IPS-20b (cell line): ENCODE measurements around the gene CKS1B.

Experiments
- H3K27ac ChIP-seq: one replicate; pipeline ENCODE4 v1.5.1; 2013; ENCODE audit warnings: low read length
- H3K27me3 ChIP-seq: 2 replicates; pipeline ENCODE4 v1.6.1; 2013; ENCODE audit warnings: mild to moderate bottlenecking, low read length, inconsistent platforms; ENCODE audit not compliant: insufficient read depth
- H3K36me3 ChIP-seq: 2 replicates; pipeline ENCODE4 v1.6.1; 2013; ENCODE audit warnings: low read depth, mild to moderate bottlenecking, inconsistent platforms, low read length, moderate library complexity; ENCODE audit not compliant: insufficient read depth
- H3K4me1 ChIP-seq: 2 replicates; pipeline ENCODE4 v1.6.1; 2013; ENCODE audit warnings: mild to moderate bottlenecking, control low read depth, inconsistent platforms, low read length, moderate library complexity; ENCODE audit not compliant: insufficient read depth
- H3K4me3 ChIP-seq: 2 replicates; pipeline ENCODE4 v1.5.1; 2013; ENCODE audit warnings: mild to moderate bottlenecking, low read length, inconsistent platforms
- H3K9ac ChIP-seq: 2 replicates; pipeline ENCODE4 v1.6.1; 2013; ENCODE audit warnings: low read depth, mild to moderate bottlenecking, inconsistent platforms, low read length, moderate library complexity
- H3K9me3 ChIP-seq: 2 replicates; pipeline ENCODE4 v1.6.1; 2013; ENCODE audit warnings: mild to moderate bottlenecking, low read depth, low read length, inconsistent platforms; ENCODE audit not compliant: insufficient read depth

Gene CKS1B

GRCh38 chr1:154959426-154959780 lies 15.1 kb upstream of the CKS1B start:
- Histone ChIP-seq H3K4me1 (peaks cover 18% of the 10 kb centered on the region), H3K9me3 (no peaks in the 10 kb centered on the region), H3K4me3 (no peak overlapping the region), H3K27ac (no peak overlapping the region), H3K36me3 (peaks cover 33% of the 10 kb centered on the region), H3K27me3 (no peaks in the 10 kb centered on the region), H3K9ac (no peak overlapping the region)

- H3K27ac ChIP-seq, result peak overlapping the region; percentile 39
- peaks cover 45% of the 10 kb centered on the region for H3K36me3 ChIP-seq
- peak overlapping the region; percentile 96 for H3K4me3 ChIP-seq
- H3K4me1 ChIP-seq, result peaks cover 11% of the 10 kb centered on the region; the same call in 1 of the 2 replicates
- no peaks in the 10 kb centered on the region for H3K27me3 ChIP-seq
- peak overlapping the region; percentile 71; the same call in 1 of the 2 replicates for H3K9ac ChIP-seq
- no peaks in the 10 kb centered on the region for H3K9me3 ChIP-seq
Observed at GRCh38 chr1:154960446-154961136, 13.9 kb upstream of the CKS1B start.

GRCh38 chr1:154961207-154962155 lies 13.0 kb upstream of the CKS1B start, which contains the start of gene PYGO2:
TSS of gene PYGO2 (minus strand) at chr1:154961782. CDS start at chr1:154961576, 206 bp downstream.
- Histone ChIP-seq H3K9ac (peak within 1 kb of the TSS; percentile 71), H3K4me3 (peak within 1 kb of the TSS; percentile 96), H3K9me3 (no peaks in the 10 kb centered on the region), H3K27ac (peak within 1 kb of the TSS; percentile 39), H3K36me3 (peaks cover 54% of the 10 kb centered on the region), H3K27me3 (no peaks in the 10 kb centered on the region), H3K4me1 (peaks cover 11% of the 10 kb centered on the region; the same call in 1 of the 2 replicates)

- Histone ChIP-seq H3K36me3 (peaks cover 61% of the 10 kb centered on the region), H3K4me1 (peaks cover 4% of the 10 kb centered on the region; the same call in 1 of the 2 replicates), H3K27ac (no peak overlapping the region), H3K4me3 (peak overlapping the region; percentile 96), H3K9ac (peak overlapping the region; percentile 71), H3K27me3 (no peaks in the 10 kb centered on the region), H3K9me3 (no peaks in the 10 kb centered on the region)
Observed at GRCh38 chr1:154962156-154962749, 12.2 kb upstream of the CKS1B start.

- Histone ChIP-seq H3K9ac (peak overlapping the region; percentile 71; the same call in 1 of the 2 replicates), H3K27ac (no peak overlapping the region), H3K27me3 (no peaks in the 10 kb centered on the region), H3K4me3 (peak overlapping the region; percentile 96), H3K36me3 (peaks cover 67% of the 10 kb centered on the region), H3K9me3 (no peaks in the 10 kb centered on the region), H3K4me1 (no peaks in the 10 kb centered on the region)
Observed at GRCh38 chr1:154962795-154963330, 11.6 kb upstream of the CKS1B start.

- H3K27ac ChIP-seq, result no peak overlapping the region
- no peak overlapping the region for H3K9ac ChIP-seq
- no peaks in the 10 kb centered on the region for H3K9me3 ChIP-seq
- H3K36me3 ChIP-seq, result peaks cover 69% of the 10 kb centered on the region
- no peak overlapping the region; the same call in 1 of the 2 replicates for H3K4me3 ChIP-seq
- H3K4me1 ChIP-seq, result no peaks in the 10 kb centered on the region
- H3K27me3 ChIP-seq, result no peaks in the 10 kb centered on the region
Observed at GRCh38 chr1:154963643-154964042, 10.8 kb upstream of the CKS1B start.

GRCh38 chr1:154964359-154964758 lies 10.1 kb upstream of the CKS1B start:
- no peak overlapping the region for H3K9ac ChIP-seq
- no peak overlapping the region for H3K4me3 ChIP-seq
- peaks cover 5% of the 10 kb centered on the region; the same call in 1 of the 2 replicates for H3K4me1 ChIP-seq
- H3K36me3 ChIP-seq, result peaks cover 62% of the 10 kb centered on the region
- no peaks in the 10 kb centered on the region for H3K9me3 ChIP-seq
- H3K27me3 ChIP-seq, result no peaks in the 10 kb centered on the region
- no peak overlapping the region for H3K27ac ChIP-seq

GRCh38 chr1:154966111-154966510 lies 8.4 kb upstream of the CKS1B start:
- Histone ChIP-seq H3K9ac (no peak overlapping the region), H3K9me3 (no peaks in the 10 kb centered on the region), H3K4me1 (peaks cover 6% of the 10 kb centered on the region; the same call in 1 of the 2 replicates), H3K27ac (no peak overlapping the region), H3K27me3 (no peaks in the 10 kb centered on the region), H3K36me3 (peaks cover 59% of the 10 kb centered on the region), H3K4me3 (no peak overlapping the region)

GRCh38 chr1:154967331-154967950 lies 7.0 kb upstream of the CKS1B start:
- H3K27ac ChIP-seq, result no peak overlapping the region
- H3K9me3 ChIP-seq, result no peaks in the 10 kb centered on the region
- H3K27me3 ChIP-seq, result no peaks in the 10 kb centered on the region
- H3K4me1 ChIP-seq, result peaks cover 17% of the 10 kb centered on the region
- H3K36me3 ChIP-seq, result peaks cover 59% of the 10 kb centered on the region
- no peak overlapping the region for H3K9ac ChIP-seq
- H3K4me3 ChIP-seq, result no peak overlapping the region

GRCh38 chr1:154968731-154969130 lies 5.8 kb upstream of the CKS1B start:
- Histone ChIP-seq H3K9me3 (no peaks in the 10 kb centered on the region), H3K4me3 (peak overlapping the region; percentile 93), H3K36me3 (peaks cover 49% of the 10 kb centered on the region), H3K4me1 (peaks cover 20% of the 10 kb centered on the region), H3K27ac (peak overlapping the region; percentile 51), H3K9ac (peak overlapping the region; percentile 93; the same call in 1 of the 2 replicates), H3K27me3 (no peaks in the 10 kb centered on the region)

GRCh38 chr1:154969246-154969645 lies 5.2 kb upstream of the CKS1B start:
- H3K36me3 ChIP-seq, result peaks cover 44% of the 10 kb centered on the region
- H3K9ac ChIP-seq, result peak overlapping the region; percentile 93; the same call in 1 of the 2 replicates
- H3K27ac ChIP-seq, result peak overlapping the region; percentile 51
- H3K4me3 ChIP-seq, result peak overlapping the region; percentile 93
- peaks cover 20% of the 10 kb centered on the region for H3K4me1 ChIP-seq
- no peaks in the 10 kb centered on the region for H3K27me3 ChIP-seq
- H3K9me3 ChIP-seq, result no peaks in the 10 kb centered on the region
